Mucosa of stomach (tissue), 1 donor: ENCODE data around the gene NBEA.

Experiments
- H3K27me3 ChIP-seq: one replicate; pipeline ENCODE4 v1.7.0; 2013; ENCODE audit warnings: mild to moderate bottlenecking, low read length; ENCODE audit not compliant: control insufficient read depth, insufficient read depth
- H3K36me3 ChIP-seq: one replicate; pipeline ENCODE4 v1.7.0; 2013; ENCODE audit warnings: low read length; ENCODE audit not compliant: control insufficient read depth, insufficient read depth
- H3K4me1 ChIP-seq: one replicate; pipeline ENCODE4 v1.7.0; 2013; ENCODE audit warnings: mild to moderate bottlenecking, low read length; ENCODE audit not compliant: control insufficient read depth, insufficient read depth
- H3K4me3 ChIP-seq: one replicate; pipeline ENCODE4 v1.7.0; 2013; ENCODE audit warnings: low read length
- H3K9ac ChIP-seq: one replicate; pipeline ENCODE4 v1.7.0; 2013; ENCODE audit warnings: mild to moderate bottlenecking, low read length, moderate library complexity
- H3K9me3 ChIP-seq: one replicate; pipeline ENCODE4 v1.7.0; 2013; ENCODE audit warnings: mild to moderate bottlenecking, low read length, moderate library complexity; ENCODE audit not compliant: control insufficient read depth
- donor health status: Pancreatic carcinoma.

Gene NBEA

DNA sequence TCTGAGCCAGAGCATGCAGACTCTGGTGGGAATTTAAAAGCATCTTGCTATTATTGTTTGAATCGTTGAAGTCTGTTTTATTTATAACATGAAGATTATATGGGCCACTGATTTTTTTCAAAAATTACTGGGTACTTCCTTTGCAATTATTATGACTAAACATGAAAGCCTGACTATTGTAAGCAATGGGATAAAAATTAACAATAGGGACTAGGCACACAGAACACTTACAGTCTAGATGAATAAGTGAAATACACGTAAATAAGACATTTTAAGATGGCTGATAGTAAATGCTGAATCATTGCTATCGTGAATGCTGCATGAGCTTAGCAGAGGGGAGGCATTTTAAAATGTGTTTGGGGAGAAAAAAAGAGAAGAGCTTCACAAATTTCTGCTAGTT lies 615.4 kb downstream of the NBEA start:
- Histone ChIP-seq H3K4me1 (no peaks in the 10 kb centered on the region), H3K27me3 (no peaks in the 10 kb centered on the region), H3K9ac (no peak overlapping the region), H3K36me3 (no peaks in the 10 kb centered on the region), H3K4me3 (no peak overlapping the region), H3K9me3 (no peaks in the 10 kb centered on the region)

DNA sequence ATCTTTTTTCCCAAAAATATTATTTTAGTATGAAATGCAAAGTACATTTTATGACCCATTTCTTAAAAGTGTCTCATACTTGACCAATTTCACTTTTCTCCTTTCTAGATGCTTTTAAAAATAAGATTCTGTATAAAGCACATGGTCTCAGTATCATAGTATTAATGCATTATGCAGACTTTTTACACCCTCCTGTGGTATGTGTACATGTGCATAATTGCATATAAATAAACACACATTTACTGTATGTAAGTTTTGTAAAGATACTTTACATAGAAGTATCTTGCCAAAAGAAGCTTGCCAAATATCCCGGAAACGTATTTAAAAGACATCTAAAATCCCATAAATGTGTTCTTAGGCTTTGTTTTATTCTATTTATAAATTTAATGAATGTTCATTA lies 619.5 kb downstream of the NBEA start:
- Histone ChIP-seq H3K4me1 (no peaks in the 10 kb centered on the region), H3K4me3 (no peak overlapping the region), H3K9ac (no peak overlapping the region), H3K9me3 (no peaks in the 10 kb centered on the region), H3K27me3 (no peaks in the 10 kb centered on the region), H3K36me3 (no peaks in the 10 kb centered on the region)

DNA sequence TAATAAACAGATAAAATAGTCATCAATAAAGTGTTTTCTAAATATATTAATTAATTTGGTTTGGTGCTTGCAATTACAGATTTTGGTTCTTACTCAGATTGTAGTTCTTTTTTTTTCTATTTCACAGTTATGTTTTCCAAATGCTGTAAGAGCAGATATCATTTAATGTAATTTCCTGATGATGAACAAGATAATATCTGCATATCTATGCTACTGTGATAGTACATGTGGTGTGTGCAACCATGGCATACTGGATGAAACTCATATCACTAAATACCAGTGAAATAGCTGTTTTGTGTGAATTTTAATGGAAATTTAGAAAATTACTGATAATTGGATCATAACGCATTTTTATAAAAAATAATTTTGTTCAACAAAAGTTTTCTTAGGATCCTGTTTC lies 623.2 kb downstream of the NBEA start:
- no peak overlapping the region for H3K9ac ChIP-seq
- H3K36me3 ChIP-seq = no peaks in the 10 kb centered on the region
- H3K27me3 ChIP-seq = no peaks in the 10 kb centered on the region
- no peaks in the 10 kb centered on the region for H3K9me3 ChIP-seq
- H3K4me3 ChIP-seq = no peak overlapping the region
- H3K4me1 ChIP-seq = no peaks in the 10 kb centered on the region

DNA sequence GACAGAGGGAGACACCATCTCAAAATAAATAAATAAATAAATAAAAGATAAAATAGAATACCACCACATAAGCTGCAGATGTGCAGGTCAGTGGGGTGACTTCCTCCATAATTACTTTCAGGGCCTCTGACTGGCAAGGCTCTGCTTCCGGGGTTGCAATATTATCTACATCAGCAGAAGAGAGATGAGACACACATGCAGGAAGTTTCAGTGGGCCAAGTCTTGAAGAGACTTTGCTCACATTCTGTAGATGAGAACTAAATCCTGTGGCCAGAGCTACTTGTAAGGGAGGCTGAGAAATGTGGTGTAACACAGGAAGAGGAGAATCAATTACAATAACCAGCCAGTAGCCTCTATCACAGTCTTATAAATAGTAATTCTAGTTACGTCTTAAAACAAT lies 624.3 kb downstream of the NBEA start:
- H3K4me1 ChIP-seq = no peaks in the 10 kb centered on the region
- no peak overlapping the region for H3K4me3 ChIP-seq
- no peaks in the 10 kb centered on the region for H3K9me3 ChIP-seq
- H3K9ac ChIP-seq = no peak overlapping the region
- no peaks in the 10 kb centered on the region for H3K27me3 ChIP-seq
- no peaks in the 10 kb centered on the region for H3K36me3 ChIP-seq

DNA sequence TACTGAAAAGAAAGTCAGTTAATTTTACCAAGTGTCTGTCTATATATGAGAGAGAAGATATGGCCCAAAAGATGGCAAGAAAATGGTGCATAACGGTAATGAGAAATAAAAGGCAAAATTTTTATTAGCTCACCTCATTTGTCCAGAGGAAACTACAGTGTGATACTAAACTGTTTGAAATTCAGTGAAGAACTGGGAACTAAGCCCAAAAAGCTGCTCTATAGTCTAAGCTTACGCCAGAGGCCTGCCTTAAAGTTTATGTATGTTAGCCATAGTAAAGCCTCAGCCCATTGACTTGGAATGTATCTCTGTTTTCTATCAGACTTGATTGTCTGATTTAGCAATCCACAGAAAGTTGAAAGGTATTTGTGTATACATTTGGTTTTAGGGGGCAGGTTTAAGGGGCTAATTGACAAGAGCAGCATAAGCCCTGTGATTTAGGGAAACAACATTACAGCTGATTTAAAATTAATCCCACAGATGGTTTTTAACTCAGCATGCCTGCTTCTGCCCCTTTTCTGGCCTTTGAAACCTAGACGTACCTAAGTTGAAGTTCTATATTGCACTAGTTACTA lies 625.4 kb downstream of the NBEA start:
- Histone ChIP-seq H3K27me3 (no peaks in the 10 kb centered on the region), H3K9ac (no peak overlapping the region), H3K36me3 (no peaks in the 10 kb centered on the region), H3K4me1 (no peaks in the 10 kb centered on the region), H3K9me3 (no peaks in the 10 kb centered on the region), H3K4me3 (no peak overlapping the region)

DNA sequence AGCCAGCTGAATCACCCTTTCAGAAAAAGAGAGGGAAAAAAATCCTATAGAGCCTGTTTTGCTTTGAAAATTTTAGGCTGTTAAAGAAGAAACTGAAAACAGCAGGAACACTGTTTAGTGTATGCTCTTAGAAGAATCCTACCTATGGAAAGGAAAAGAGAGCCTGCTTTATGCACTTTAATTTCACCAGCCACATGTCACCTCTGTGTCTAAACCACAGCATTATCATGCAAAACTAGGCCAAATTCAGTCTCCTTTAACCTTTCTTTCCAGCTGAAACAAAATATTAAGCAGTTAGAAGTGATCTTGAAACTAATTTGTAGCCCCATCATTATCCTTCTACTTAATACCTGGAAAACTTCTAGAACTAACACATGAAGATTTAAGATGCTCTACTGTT lies 631.6 kb downstream of the NBEA start:
- Histone ChIP-seq H3K9ac (no peak overlapping the region), H3K4me3 (no peak overlapping the region), H3K9me3 (no peaks in the 10 kb centered on the region), H3K27me3 (no peaks in the 10 kb centered on the region), H3K4me1 (no peaks in the 10 kb centered on the region), H3K36me3 (no peaks in the 10 kb centered on the region)

DNA sequence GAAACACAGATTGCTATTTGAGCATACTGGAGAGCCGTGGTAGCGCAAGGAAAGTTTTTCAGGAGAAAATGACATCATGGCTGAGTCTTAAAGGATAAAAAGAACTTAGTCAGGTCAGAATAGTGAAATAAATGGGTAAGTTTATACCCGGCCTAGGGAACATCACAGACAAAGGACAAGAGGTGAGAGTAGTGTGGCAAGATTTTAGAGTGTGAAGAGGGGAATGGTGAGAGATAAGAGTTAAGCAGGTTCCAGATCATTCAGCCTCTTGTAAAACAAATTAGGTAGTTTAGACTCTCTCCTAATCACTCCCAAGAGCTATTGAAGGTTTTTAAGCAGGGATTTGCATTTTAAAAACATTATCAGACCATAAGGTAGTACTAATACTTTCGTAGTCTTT lies 650.4 kb downstream of the NBEA start:
- no peaks in the 10 kb centered on the region for H3K36me3 ChIP-seq

DNA sequence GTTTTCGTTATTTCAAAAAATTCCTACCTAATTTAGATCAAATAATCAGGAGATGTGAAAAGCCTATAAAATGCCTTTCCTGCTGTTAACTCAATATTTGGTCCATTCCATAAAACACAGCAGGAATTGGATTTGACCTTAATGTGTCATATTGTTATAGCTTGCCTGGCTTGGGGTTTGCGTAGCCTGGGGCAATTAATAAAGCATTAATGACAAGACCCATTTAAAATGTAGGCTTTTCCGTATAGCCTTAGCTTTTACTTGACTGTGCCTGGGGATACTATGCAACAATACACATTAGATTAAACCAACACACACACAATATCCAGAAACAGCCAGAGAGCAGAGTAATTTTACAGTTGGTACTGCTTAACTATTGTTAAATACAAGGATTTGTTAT lies 651.6 kb downstream of the NBEA start:
- no peaks in the 10 kb centered on the region for H3K36me3 ChIP-seq
- H3K4me1 ChIP-seq = no peaks in the 10 kb centered on the region
- H3K9ac ChIP-seq = no peak overlapping the region
- no peaks in the 10 kb centered on the region for H3K9me3 ChIP-seq
- H3K27me3 ChIP-seq = no peaks in the 10 kb centered on the region
- no peak overlapping the region for H3K4me3 ChIP-seq

More for the DNA sequence above, 650.4 kb downstream of the NBEA start:
- Histone ChIP-seq H3K9ac (no peak overlapping the region), H3K4me3 (no peak overlapping the region), H3K4me1 (no peaks in the 10 kb centered on the region), H3K9me3 (no peaks in the 10 kb centered on the region), H3K27me3 (no peaks in the 10 kb centered on the region)

DNA sequence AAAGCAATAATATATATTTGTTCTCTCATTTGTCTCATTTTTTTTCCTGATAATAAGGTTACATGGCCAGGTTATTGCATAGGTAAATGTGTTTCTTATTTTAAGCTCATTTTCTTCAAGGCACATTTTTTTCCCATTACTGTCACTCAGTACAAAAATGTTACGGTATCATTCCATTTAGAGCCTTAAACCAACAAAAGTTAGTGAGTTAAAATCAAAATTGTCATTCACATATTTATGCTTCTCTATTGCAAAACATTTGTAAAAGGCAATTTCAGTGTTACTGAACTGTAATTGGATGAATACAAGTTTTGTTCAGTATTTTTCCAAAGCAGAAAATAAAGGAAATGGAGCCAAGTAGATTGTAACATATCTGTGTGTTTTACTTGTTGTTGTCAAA lies 652.0 kb downstream of the NBEA start:
- H3K4me1 ChIP-seq = no peaks in the 10 kb centered on the region

DNA sequence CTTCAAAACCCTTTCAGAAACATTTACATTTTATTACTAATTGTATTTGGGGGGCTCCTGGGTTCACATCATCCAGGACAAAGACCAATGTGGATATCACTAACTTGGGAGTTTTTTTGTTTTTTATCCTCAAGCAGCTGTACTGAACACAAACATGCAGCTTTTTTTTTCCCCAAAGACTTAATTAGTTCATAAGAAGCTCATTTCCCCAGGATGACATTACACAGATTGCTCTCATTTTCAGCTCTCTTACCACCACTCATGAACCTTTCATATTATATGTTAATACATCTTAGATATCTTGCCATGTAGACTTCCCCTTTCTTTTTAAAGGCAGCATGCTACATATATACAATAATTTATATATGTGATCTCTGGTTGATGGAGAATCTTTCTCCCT lies 653.1 kb downstream of the NBEA start:
- H3K9ac ChIP-seq = no peak overlapping the region
- no peaks in the 10 kb centered on the region for H3K9me3 ChIP-seq
- H3K4me1 ChIP-seq = no peaks in the 10 kb centered on the region
- H3K36me3 ChIP-seq = no peaks in the 10 kb centered on the region
- no peak overlapping the region for H3K4me3 ChIP-seq
- H3K27me3 ChIP-seq = no peaks in the 10 kb centered on the region

More for the DNA sequence above, 652.0 kb downstream of the NBEA start:
- H3K9me3 ChIP-seq = no peaks in the 10 kb centered on the region
- no peak overlapping the region for H3K9ac ChIP-seq
- no peaks in the 10 kb centered on the region for H3K36me3 ChIP-seq
- no peaks in the 10 kb centered on the region for H3K27me3 ChIP-seq
- no peak overlapping the region for H3K4me3 ChIP-seq

DNA sequence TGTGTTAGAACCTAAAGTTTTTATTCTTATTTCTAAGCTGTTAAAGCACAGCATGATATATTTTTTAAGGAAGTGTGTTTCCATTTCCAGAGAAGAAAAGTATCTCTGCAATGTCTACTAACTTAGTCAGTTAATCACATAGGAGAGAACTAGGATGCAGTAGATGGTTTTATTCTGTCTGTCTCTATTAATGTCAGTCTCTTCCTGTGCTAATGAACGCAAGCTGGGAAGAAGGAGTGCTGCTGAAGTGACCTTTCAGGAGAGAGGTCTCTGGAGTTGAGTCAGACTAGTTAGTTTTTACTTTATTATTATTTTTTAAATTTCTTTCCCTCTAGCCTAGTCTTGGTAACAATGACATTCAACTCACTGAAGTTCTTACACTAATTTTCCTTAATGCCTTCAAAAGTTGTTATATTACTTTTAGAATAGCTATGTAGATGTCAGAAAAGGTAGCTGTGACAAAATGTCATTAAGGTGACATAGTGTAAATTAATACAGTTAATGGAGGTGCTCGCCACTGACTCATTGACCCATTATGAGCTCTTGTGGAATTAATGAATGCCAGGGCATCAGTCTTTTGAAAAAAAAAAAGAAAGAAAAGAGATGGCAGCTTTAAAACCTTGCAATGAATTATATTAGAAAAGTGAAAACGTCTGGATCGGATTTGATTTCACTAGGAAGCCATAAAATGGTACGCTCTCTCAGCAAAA lies 654.4 kb downstream of the NBEA start:
- Histone ChIP-seq H3K9me3 (no peaks in the 10 kb centered on the region), H3K27me3 (no peaks in the 10 kb centered on the region), H3K4me1 (no peaks in the 10 kb centered on the region), H3K36me3 (no peaks in the 10 kb centered on the region), H3K9ac (no peak overlapping the region), H3K4me3 (no peak overlapping the region)

DNA sequence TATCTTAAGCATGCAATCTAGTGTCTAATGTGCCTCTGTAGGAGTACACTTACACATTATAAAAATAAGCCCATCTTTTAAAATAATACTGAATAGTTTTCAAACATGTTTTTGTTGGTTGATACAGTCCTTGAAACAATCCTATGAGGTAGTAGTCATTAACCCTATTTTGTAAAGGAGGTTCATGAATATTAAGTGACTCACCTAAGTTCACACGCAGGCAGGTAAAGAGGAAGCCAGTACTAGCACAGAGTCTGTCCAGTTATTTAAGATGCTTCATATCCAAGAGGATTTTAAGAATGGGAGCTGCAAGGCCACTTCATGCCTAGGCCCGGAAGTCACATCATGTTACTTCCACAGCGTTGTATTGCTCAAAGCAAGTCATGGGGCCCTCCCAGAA lies 655.4 kb downstream of the NBEA start:
- Histone ChIP-seq H3K4me3 (no peak overlapping the region), H3K27me3 (no peaks in the 10 kb centered on the region), H3K4me1 (no peaks in the 10 kb centered on the region), H3K9me3 (no peaks in the 10 kb centered on the region), H3K9ac (no peak overlapping the region), H3K36me3 (no peaks in the 10 kb centered on the region)

DNA sequence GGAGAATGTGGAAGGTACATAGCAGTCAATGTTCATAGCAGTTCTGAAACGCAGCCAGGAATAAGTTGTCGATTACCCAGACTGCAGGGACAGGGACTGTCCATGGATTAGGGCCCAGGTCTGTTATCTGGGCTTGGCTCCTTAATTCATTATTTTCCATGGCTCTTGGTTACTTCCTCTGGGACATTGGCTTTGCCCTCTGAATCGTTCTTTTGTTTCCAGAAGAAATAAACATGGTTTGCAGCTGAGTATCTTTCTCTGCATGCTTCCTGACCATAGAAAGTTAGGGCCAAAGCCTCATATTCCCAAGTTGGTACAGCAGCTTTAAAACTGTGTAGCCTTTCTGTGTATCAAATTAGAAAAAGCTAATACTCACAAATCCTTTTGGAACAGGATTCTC lies 656.2 kb downstream of the NBEA start:
- H3K36me3 ChIP-seq = no peaks in the 10 kb centered on the region
- no peaks in the 10 kb centered on the region for H3K9me3 ChIP-seq
- H3K4me1 ChIP-seq = no peaks in the 10 kb centered on the region
- H3K9ac ChIP-seq = no peak overlapping the region
- no peaks in the 10 kb centered on the region for H3K27me3 ChIP-seq
- no peak overlapping the region for H3K4me3 ChIP-seq
